ENCODE results near the gene HOXD13.

- TF ChIP-seq, protein P1, sequence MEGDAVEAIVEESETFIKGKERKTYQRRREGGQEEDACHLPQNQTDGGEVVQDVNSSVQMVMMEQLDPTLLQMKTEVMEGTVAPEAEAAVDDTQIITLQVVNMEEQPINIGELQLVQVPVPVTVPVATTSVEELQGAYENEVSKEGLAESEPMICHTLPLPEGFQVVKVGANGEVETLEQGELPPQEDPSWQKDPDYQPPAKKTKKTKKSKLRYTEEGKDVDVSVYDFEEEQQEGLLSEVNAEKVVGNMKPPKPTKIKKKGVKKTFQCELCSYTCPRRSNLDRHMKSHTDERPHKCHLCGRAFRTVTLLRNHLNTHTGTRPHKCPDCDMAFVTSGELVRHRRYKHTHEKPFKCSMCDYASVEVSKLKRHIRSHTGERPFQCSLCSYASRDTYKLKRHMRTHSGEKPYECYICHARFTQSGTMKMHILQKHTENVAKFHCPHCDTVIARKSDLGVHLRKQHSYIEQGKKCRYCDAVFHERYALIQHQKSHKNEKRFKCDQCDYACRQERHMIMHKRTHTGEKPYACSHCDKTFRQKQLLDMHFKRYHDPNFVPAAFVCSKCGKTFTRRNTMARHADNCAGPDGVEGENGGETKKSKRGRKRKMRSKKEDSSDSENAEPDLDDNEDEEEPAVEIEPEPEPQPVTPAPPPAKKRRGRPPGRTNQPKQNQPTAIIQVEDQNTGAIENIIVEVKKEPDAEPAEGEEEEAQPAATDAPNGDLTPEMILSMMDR (IDR thresholded peaks at IDR 0.05), result no peak
- no peak for TF ChIP-seq EZH2 (IDR thresholded peaks at IDR 0.05; ENCODE audit: borderline replicate concordance, insufficient read depth, low read depth, low read length, poor library complexity, severe bottlenecking)
These were observed 25.6 kb upstream of the HOXD13 start for GRCh38 chr2:176066645-176067588.

Measured in B cell (primary cell).